Activated B cell treated with CpG ODN at 0.5 μM for 24 hours (primary cell): ENCODE measurements around the gene SND1. TPM values are rescaled to one million over a fixed set of nuclear protein-coding genes. Genes with fewer than 3 reads are reported as not detected.

Experiments used
- ATAC-seq: fragments of 200-7000 bp; cut with Tn5 transposase; one replicate; pipeline ENCODE4 v1.10.0; 2021; ENCODE audit warnings: low read depth, mild to moderate bottlenecking, moderate library complexity
- CTCF ChIA-PET: fragments of 350-600 bp; sonication (Branson Sonifier 250); formaldehyde crosslinking; loops from one replicate; lab custom pipeline; 2021; ENCODE audit warnings: antibody characterized with exemption; lab: Charles Lee
- POLR2A ChIA-PET: fragments of 350-600 bp; sonication (Branson Sonifier 250); formaldehyde crosslinking; loops from one replicate; lab custom pipeline; 2021; ENCODE audit warnings: antibody characterized with exemption; lab: Charles Lee
- DNase-seq: peaks from one replicate; pipeline ENCODE4 v3.0.0; 2022
- H3K27ac Mint-ChIP-seq: one replicate; pipeline ENCODE4 v1.8.0; 2020; ENCODE audit warnings: mixed read lengths
- H3K27me3 Mint-ChIP-seq: one replicate; pipeline ENCODE4 v1.8.0; 2021; ENCODE audit warnings: mixed read lengths
- H3K36me3 Mint-ChIP-seq: one replicate; pipeline ENCODE4 v1.8.0; 2021; ENCODE audit warnings: low read depth, mixed read lengths
- H3K4me1 Mint-ChIP-seq: one replicate; pipeline ENCODE4 v1.8.0; 2021; ENCODE audit warnings: mixed read lengths
- H3K4me3 Mint-ChIP-seq: one replicate; pipeline ENCODE4 v1.8.0; 2020; ENCODE audit warnings: mild to moderate bottlenecking, mixed read lengths
- H3K9me3 Mint-ChIP-seq: one replicate; pipeline ENCODE4 v1.8.0; 2020; ENCODE audit warnings: mixed read lengths
- CTCF ChIP-seq: fragments of 200-600 bp; IDR thresholded peaks from one replicate; pipeline ENCODE4 v1.8.0; 2022; ENCODE audit warnings: antibody characterized with exemption, mild to moderate bottlenecking
- intact Hi-C: fragments of 100-400 bp; cut with micrococcal nuclease; formaldehyde crosslinking; loops from one replicate; pipeline ENCODE4 v1.15.1; 2024
- total RNA-seq: library from RNA; stranded (reverse); gene quantifications from 2 replicates; pipeline ENCODE4 v1.2.3, GENCODE V29; 2022

Gene SND1
- total RNA-seq, 1 donor from 2014 or later, result 215 TPM

- CTCF ChIA-PET, result no interaction called here
- no peak for ATAC-seq
- Mint-ChIP-seq H3K9me3 (no peaks in the 10 kb centered on the region), H3K27me3 (no peaks in the 10 kb centered on the region), H3K36me3 (peaks cover 60% of the 10 kb centered on the region), H3K4me1 (peaks cover 36% of the 10 kb centered on the region), H3K27ac (no peak overlapping the region), H3K4me3 (no peak overlapping the region)
- POLR2A ChIA-PET, result no interaction called here
- intact Hi-C loops, result no loop called here
- no peak for TF ChIP-seq CTCF
- DNase-seq, result no peak
These were observed 37.3 kb downstream of the SND1 start for GRCh38 chr7:127689194-127689772.

- intact Hi-C loops, result no loop called here
- H3K4me1 Mint-ChIP-seq, result peaks cover 25% of the 10 kb centered on the region
- no peaks in the 10 kb centered on the region for H3K9me3 Mint-ChIP-seq
- DNase-seq (no peak), ATAC-seq (no peak)
- no peak overlapping the region for H3K27ac Mint-ChIP-seq
- TF ChIP-seq CTCF, result no peak
- no peak overlapping the region for H3K4me3 Mint-ChIP-seq
- H3K36me3 Mint-ChIP-seq, result peaks cover 71% of the 10 kb centered on the region
- ChIA-PET CTCF (no interaction called here), POLR2A (no interaction called here)
- no peaks in the 10 kb centered on the region for H3K27me3 Mint-ChIP-seq
These were observed 38.3 kb downstream of the SND1 start for GRCh38 chr7:127690337-127690736.

DNA sequence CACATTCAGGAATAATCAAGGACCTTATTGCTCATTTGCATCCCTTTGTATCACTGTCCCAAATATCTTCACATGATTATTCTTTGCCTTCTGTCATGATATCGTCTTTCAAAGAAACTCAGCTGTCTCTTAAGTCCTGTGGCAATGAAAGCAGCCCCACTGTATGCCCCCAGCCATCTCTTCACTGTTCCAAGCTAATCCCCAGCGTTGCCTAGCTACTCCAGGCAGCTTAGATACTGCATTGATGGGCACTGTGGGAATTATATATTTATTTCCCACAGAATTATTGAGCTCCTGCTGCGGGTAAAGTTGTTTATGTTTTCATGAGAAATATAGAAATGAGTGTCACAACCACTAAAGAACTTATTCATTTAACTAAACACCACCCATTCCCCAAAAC is 38.8 kb downstream of the SND1 start:
- Mint-ChIP-seq H3K4me1 (peaks cover 22% of the 10 kb centered on the region), H3K36me3 (peaks cover 76% of the 10 kb centered on the region), H3K27me3 (no peaks in the 10 kb centered on the region), H3K9me3 (no peaks in the 10 kb centered on the region), H3K27ac (no peak overlapping the region), H3K4me3 (no peak overlapping the region)
- TF ChIP-seq CTCF, result no peak
- ATAC-seq (no peak), DNase-seq (no peak)
- intact Hi-C loops, result no loop called here
- ChIA-PET CTCF (no interaction called here), POLR2A (no interaction called here)

- Mint-ChIP-seq H3K4me1 (peaks cover 18% of the 10 kb centered on the region), H3K9me3 (no peaks in the 10 kb centered on the region), H3K4me3 (peak overlapping the region; percentile 46), H3K27me3 (no peaks in the 10 kb centered on the region), H3K27ac (peak overlapping the region; percentile 68), H3K36me3 (peaks cover 77% of the 10 kb centered on the region)
- ChIA-PET CTCF (no interaction called here), POLR2A (no interaction called here)
- DNase-seq (no peak), ATAC-seq (no peak)
- no peak for TF ChIP-seq CTCF
- intact Hi-C loops, result no loop called here
These were observed 40.2 kb downstream of the SND1 start for GRCh38 chr7:127692200-127692599.

GRCh38 chr7:127699853-127700252 is 47.9 kb downstream of the SND1 start:
- H3K4me1 Mint-ChIP-seq, result peaks cover 2% of the 10 kb centered on the region
- H3K4me3 Mint-ChIP-seq, result no peak overlapping the region
- no peaks in the 10 kb centered on the region for H3K27me3 Mint-ChIP-seq
- H3K9me3 Mint-ChIP-seq, result no peaks in the 10 kb centered on the region
- peaks cover 93% of the 10 kb centered on the region for H3K36me3 Mint-ChIP-seq
- ATAC-seq (no peak), DNase-seq (no peak)
- TF ChIP-seq CTCF, result no peak
- CTCF ChIA-PET, result interaction anchor here (1.5 to 3.4 kb wide), 2 partner anchors 8 to 508 kb away, joined by 4 to 13 read pairs; no protein-coding TSS in a partner anchor
- intact Hi-C loops, result no loop called here
- POLR2A ChIA-PET, result no interaction called here
- no peak overlapping the region for H3K27ac Mint-ChIP-seq
